ENCODE measurements around the gene GASK1A. TPM values are rescaled to one million over a fixed set of nuclear protein-coding genes. Genes with fewer than 3 reads are reported as not detected.

GASK1A gene
- total and polyA plus RNA-seq, 2 of the 8 experiments (the other 6 are each of a cell fraction or from before 2014, with no cell fraction given): 4.7 to 7.9 TPM

DNA sequence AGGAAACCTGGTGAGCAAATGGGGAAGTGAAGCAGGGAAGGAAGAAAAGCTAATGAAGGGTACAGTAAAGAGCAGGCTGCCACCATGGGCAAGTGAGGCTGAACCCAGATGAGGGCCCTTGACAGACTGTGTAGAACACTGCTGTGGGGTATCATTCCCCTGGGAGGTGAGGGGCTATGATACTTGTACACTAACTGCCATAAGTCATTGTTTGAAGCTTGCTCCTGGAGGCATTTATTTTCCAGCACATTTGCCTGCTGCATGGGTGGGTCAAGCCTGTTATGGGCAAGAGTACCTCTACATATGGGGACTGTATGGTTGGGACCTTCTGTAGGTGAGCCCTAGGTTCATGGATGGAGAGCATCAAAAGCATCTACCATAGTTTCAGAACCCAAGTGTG, 69.4 kb downstream of the GASK1A start:
- no peak overlapping the region for H3K4ac ChIP-seq (replicated peaks; ENCODE audit: insufficient read length, low read depth, low read length)
- H3K23me2 ChIP-seq (ENCODE audit: low read depth, low read length): no peaks in the 10 kb centered on the region
- no peak overlapping the region for H3K56ac ChIP-seq (replicated peaks; ENCODE audit: insufficient read length, low read depth, low read length)
- no peaks in the 10 kb centered on the region for H3K79me2 ChIP-seq (ENCODE audit: control insufficient read depth in 1 of 2, insufficient read depth in 2 of 2, low read length in 2 of 2)
- no peaks in the 10 kb centered on the region for H3K36me3 ChIP-seq (ENCODE audit: control insufficient read depth in 2 of 4, insufficient read depth in 4 of 4, low read length in 3 of 4)
- FAIRE-seq: no peak
- H4K91ac ChIP-seq (replicated peaks; ENCODE audit: insufficient read length, low read length): no peak overlapping the region
- H4K8ac ChIP-seq (ENCODE audit: extremely low read depth, insufficient read depth, low read length): no peak overlapping the region
- ChIA-PET CTCF (ENCODE audit: partially characterized antibody) (no interaction called here), POLR2A (ENCODE audit: partially characterized antibody) (interaction anchor here (0.7 kb wide), 1 partner anchor 9 kb away, joined by 3 read pairs; no protein-coding TSS in a partner anchor)
- no peak overlapping the region for H3K27ac ChIP-seq (ENCODE audit: low read depth, low read length)
- H2AK5ac ChIP-seq (ENCODE audit: low read depth, low read length): no peak overlapping the region
- no peak overlapping the region for H2AFZ ChIP-seq (ENCODE audit: low read length)
- H3K27me3 ChIP-seq (replicated peaks in 1 of 4; ENCODE audit: control insufficient read depth in 3 of 4, extremely low read depth in 1 of 4, insufficient read depth in 3 of 4, low read length in 3 of 4): no peaks in the 10 kb centered on the region
- H2BK5ac ChIP-seq (ENCODE audit: low read depth, low read length): no peak overlapping the region
- no peak overlapping the region for H2BK120ac ChIP-seq (replicated peaks; ENCODE audit: low read depth, low read length)
- H3K14ac ChIP-seq (ENCODE audit: insufficient read length): no peak overlapping the region
- peaks cover 41 to 44% of the 10 kb centered on the region in 2 experiments for H3K9me3 ChIP-seq (ENCODE audit: insufficient read depth in 2 of 2, low read depth in 1 of 2, low read length in 1 of 2)
- no peak overlapping the region for H3K18ac ChIP-seq (ENCODE audit: extremely low read depth, low read length)
- H3K9ac ChIP-seq (replicated peaks in 1 of 4; ENCODE audit: extremely low read depth in 1 of 4, low read depth in 3 of 4, low read length in 3 of 4): no peak overlapping the region
- TF ChIP-seq GTF2F1 (IDR thresholded peaks at IDR 0.05; ENCODE audit: borderline replicate concordance, low read depth, low read length): no peak
- TF ChIP-seq EZH2 (IDR thresholded peaks at IDR 0.05; ENCODE audit: low read depth, low read length, severe bottlenecking): no peak
- no peak for TF ChIP-seq SRF (IDR thresholded peaks at IDR 0.05; ENCODE audit: low read depth, low read length)
- TF ChIP-seq POLR2AphosphoS5 (IDR thresholded peaks at IDR 0.05; ENCODE audit: low read depth, low read length): no peak
- TF ChIP-seq HDAC6 (IDR thresholded peaks at IDR 0.05; ENCODE audit: low read depth, low read length): no peak
- H4K20me1 ChIP-seq (replicated peaks in 1 of 2; ENCODE audit: control insufficient read depth in 1 of 2, insufficient read depth in 2 of 2, low read length in 2 of 2): no peaks in the 10 kb centered on the region
- no peak overlapping the region for H3K4me2 ChIP-seq (ENCODE audit: insufficient read depth in 1 of 2, low read depth in 2 of 2, low read length in 2 of 2)
- H3K4me1 ChIP-seq (replicated peaks in 1 of 4; ENCODE audit: control insufficient read depth in 3 of 4, insufficient read depth in 4 of 4, low read length in 3 of 4): no peaks in the 10 kb centered on the region
- H3K23ac ChIP-seq (ENCODE audit: insufficient read length): no peak overlapping the region
- H2BK15ac ChIP-seq (ENCODE audit: low read length): no peak overlapping the region
- H2BK20ac ChIP-seq (ENCODE audit: low read length): no peak overlapping the region
- no peak overlapping the region for H2BK12ac ChIP-seq (ENCODE audit: low read depth, low read length)
- H3K79me1 ChIP-seq (ENCODE audit: low read depth, low read length): no peaks in the 10 kb centered on the region
- no peak overlapping the region for H3K4me3 ChIP-seq (ENCODE audit: extremely low read depth in 1 of 4, insufficient read depth in 2 of 4, low read depth in 3 of 4, low read length in 4 of 4)
- H4K5ac ChIP-seq (ENCODE audit: insufficient read length, low read depth, low read length): no peak overlapping the region
- no peak for DNase-seq (ENCODE audit: low read depth in 1 of 2, low spot score in 2 of 2)
